Kidney (tissue), 14 donors: ENCODE data around the gene PLXNA2. TPM values are rescaled to one million over a fixed set of nuclear protein-coding genes. Genes with fewer than 3 reads are reported as not detected.

Experiments used
- DNase-seq, 5 donors: peaks; one replicate each; pipeline ENCODE4 v3.0.0-alpha.2; 2013 to 2020
- FAIRE-seq: peaks from 2 replicates; lab custom pipeline; 2012; peaks lifted over from hg19 to GRCh38; lab: Jason Lieb, UNC
- H3K27ac ChIP-seq, 2 donors: one replicate each; pipeline ENCODE4 v1.7.0; 2013; ENCODE audit warnings: low read depth in 2 of 2, low read length in 2 of 2, inconsistent platforms in 1 of 2
- H3K27me3 ChIP-seq: one replicate; pipeline ENCODE4 v1.7.1; 2013; ENCODE audit warnings: low read length, inconsistent platforms; ENCODE audit not compliant: control insufficient read depth, insufficient read depth
- H3K36me3 ChIP-seq, 3 donors: one replicate each; pipeline versions ENCODE4 v1.7.0 to v1.7.1; 2013; ENCODE audit warnings: low read length in 3 of 3, control low read depth in 1 of 3, inconsistent platforms in 1 of 3; ENCODE audit not compliant: insufficient read depth in 3 of 3, control insufficient read depth in 2 of 3
- H3K4me1 ChIP-seq, 3 donors: one replicate each; pipeline versions ENCODE4 v1.7.0 to v1.7.1; 2013; ENCODE audit warnings: low read length in 3 of 3, inconsistent platforms in 1 of 3, low read depth in 1 of 3; ENCODE audit not compliant: control insufficient read depth in 2 of 3, insufficient read depth in 2 of 3
- H3K4me3 ChIP-seq, 3 donors: one replicate each; pipeline versions ENCODE4 v1.7.0 to v1.8.1; 2013; ENCODE audit warnings: low read length in 3 of 3, control low read depth in 1 of 3, inconsistent platforms in 1 of 3
- H3K9ac ChIP-seq, 3 donors: one replicate each; pipeline versions ENCODE4 v1.7.0 to v1.7.1; 2013; ENCODE audit warnings: low read length in 3 of 3, control low read depth in 1 of 3, inconsistent platforms in 1 of 3
- H3K9me3 ChIP-seq, 3 donors: one replicate each; pipeline versions ENCODE4 v1.7.0 to v1.7.1; 2013; ENCODE audit warnings: low read length in 3 of 3, control low read depth in 1 of 3, inconsistent platforms in 1 of 3; ENCODE audit not compliant: control insufficient read depth in 2 of 3, insufficient read depth in 1 of 3
- intact Hi-C: fragments of 100-400 bp; cut with DNase I; formaldehyde crosslinking; loops from one replicate; pipeline ENCODE4 v1.11.1; 2022
- polyA plus RNA-seq: library from polyadenylated mRNA; stranded (reverse); fragments of 350-450 nt; fragmentation: Illumina TruSeq; extraction: RNeasy Lipid Tissue Mini Kit (QIAGEN cat#74804); gene quantifications from one replicate; pipeline ENCODE4 v1.2.3, GENCODE V29; 2014; ENCODE audit warnings: low read depth, low replicate concordance; ENCODE audit not compliant: insufficient read depth
- total RNA-seq: library from RNA; stranded (reverse); fragmentation: NEBNext Ultra II Directional; extraction: Animal tissue kit (Norgen Biotek cat#: 25700); gene quantifications from one replicate; pipeline ENCODE4 v1.2.1, GENCODE V29; 2021
- TF ChIP-seq, protein P1 (sequence below): IDR thresholded peaks from 3 replicates; pipeline ENCODE4 v1.5.1; 2012; ENCODE audit warnings: mild to moderate bottlenecking, moderate library complexity, borderline replicate concordance; ENCODE audit not compliant: insufficient read depth; ENCODE audit errors: extremely low read depth
- donor health status: control.
- donor health status: control.
- donor health status: control.
- donor health status: control.
- donor health status: control.
- donor health status: DM: yes; HTN: yes; CAD: no.
- donor health status: Normal renal cell carcinoma (clear cell type).

The PLXNA2 gene
- total and polyA plus RNA-seq, 2 donors from 2014 or later: 2.4 to 27.9 TPM

DNA sequence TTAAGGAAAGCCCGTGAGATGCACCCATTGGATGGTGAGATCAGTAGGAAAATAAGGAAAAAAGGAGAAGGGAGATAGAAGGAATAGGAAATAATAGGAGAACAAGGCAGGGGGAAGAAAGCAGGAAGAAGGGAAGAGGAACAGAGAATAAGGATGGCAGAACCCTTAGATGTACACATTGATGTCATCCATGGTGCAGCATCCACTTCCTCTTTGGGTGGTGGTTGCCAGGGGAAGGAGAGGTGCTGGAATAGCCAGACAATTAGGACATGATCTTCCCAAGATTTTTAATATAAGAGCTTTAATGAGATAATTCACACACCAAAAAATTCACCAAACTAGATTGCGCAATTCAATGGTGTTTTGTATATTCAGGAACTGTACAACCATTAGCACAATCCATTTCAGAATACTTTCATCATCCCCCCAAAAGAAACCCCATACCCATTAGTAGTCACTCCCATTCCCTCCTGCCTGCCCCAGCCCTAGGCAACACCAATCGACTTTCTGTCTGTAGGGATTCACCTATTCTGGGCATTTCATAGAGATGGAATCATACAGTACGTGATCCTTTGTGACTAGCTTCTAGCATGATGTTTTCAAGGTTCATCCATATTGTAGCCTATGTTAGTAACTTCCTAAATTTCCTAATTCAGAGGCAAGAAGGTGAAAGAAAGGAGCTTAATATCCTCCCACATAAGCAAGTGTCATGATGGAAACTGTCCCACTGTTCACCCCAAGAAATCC is 121.4 kb downstream of the PLXNA2 start:
- TF ChIP-seq, protein P1, sequence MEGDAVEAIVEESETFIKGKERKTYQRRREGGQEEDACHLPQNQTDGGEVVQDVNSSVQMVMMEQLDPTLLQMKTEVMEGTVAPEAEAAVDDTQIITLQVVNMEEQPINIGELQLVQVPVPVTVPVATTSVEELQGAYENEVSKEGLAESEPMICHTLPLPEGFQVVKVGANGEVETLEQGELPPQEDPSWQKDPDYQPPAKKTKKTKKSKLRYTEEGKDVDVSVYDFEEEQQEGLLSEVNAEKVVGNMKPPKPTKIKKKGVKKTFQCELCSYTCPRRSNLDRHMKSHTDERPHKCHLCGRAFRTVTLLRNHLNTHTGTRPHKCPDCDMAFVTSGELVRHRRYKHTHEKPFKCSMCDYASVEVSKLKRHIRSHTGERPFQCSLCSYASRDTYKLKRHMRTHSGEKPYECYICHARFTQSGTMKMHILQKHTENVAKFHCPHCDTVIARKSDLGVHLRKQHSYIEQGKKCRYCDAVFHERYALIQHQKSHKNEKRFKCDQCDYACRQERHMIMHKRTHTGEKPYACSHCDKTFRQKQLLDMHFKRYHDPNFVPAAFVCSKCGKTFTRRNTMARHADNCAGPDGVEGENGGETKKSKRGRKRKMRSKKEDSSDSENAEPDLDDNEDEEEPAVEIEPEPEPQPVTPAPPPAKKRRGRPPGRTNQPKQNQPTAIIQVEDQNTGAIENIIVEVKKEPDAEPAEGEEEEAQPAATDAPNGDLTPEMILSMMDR: no peak
- intact Hi-C loops: no loop called here
- Histone ChIP-seq H3K4me1 (no peaks in the 10 kb centered on the region), H3K36me3 (no peaks in the 10 kb centered on the region), H3K4me3 (no peak overlapping the region), H3K9ac (no peak overlapping the region), H3K27me3 (no peaks in the 10 kb centered on the region), H3K9me3 (no peaks in the 10 kb centered on the region), H3K27ac (no peak overlapping the region)
- no peak for FAIRE-seq
- no peak for DNase-seq

DNA sequence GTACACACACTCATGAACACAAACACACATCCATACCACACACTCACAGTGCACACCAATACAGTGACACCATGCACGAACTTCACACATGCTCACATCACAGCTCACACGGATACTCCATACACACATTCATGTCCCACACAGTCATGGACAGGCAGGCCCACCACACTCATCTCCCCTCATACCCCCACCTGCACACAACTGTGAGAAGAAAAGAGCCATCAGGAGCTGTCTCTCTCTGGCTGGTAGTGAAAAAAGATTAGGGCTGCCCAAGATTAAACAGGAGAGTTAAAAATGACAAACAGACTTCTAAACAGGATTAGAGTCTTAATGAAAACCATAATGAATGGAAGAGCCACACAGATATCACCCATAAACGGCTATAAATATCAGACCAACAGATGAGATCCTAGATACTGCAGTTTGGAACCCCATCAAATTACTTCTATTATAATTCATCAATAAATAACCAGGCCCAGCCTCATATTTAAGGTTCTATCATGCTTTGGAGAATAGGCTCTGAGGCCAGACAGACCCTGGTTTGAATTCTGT is 122.3 kb downstream of the PLXNA2 start:
- Histone ChIP-seq H3K9me3 (no peaks in the 10 kb centered on the region), H3K27me3 (no peaks in the 10 kb centered on the region), H3K27ac (no peak overlapping the region), H3K9ac (no peak overlapping the region), H3K36me3 (no peaks in the 10 kb centered on the region), H3K4me1 (no peaks in the 10 kb centered on the region), H3K4me3 (no peak overlapping the region)
- TF ChIP-seq, protein P1: no peak
- DNase-seq (no peak), FAIRE-seq (no peak)
- intact Hi-C loops: no loop called here

DNA sequence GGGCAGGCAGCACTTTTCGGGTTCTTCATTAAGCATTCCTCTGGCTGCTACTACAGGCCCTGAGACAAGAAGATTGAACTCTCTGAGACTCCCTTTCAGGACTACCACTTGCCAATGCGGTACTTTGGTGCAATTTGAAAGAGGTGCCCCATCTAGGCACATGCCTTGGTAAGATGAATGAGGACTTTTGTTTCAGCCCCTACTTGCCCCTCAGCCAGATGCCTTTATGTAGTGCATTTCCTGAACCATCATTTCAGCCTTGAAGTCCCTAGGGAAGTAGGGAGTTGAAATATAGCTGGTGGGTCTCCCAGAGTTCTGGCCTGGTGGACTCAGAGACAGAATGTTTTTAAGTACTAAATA is 123.8 kb downstream of the PLXNA2 start:
- Histone ChIP-seq H3K9ac (no peak overlapping the region), H3K9me3 (no peaks in the 10 kb centered on the region), H3K27ac (no peak overlapping the region), H3K36me3 (no peaks in the 10 kb centered on the region), H3K4me3 (no peak overlapping the region), H3K4me1 (no peaks in the 10 kb centered on the region), H3K27me3 (no peaks in the 10 kb centered on the region)
- TF ChIP-seq, protein P1: no peak
- DNase-seq (no peak), FAIRE-seq (no peak)
- intact Hi-C loops: no loop called here
